ENCODE measurements around the gene AGPAT1. TPM values are rescaled to one million over a fixed set of nuclear protein-coding genes. Genes with fewer than 3 reads are reported as not detected.

The AGPAT1 gene
- total RNA-seq, 2 experiments from 2014 or later = 13.2 to 13.3 TPM

GRCh38 chr6:32168807-32169591 is 6.9 kb downstream of the AGPAT1 start:
- Mint-ChIP-seq H3K27me3 (no peaks in the 10 kb centered on the region), H3K36me3 (ENCODE audit: low read depth) (peaks cover 54% of the 10 kb centered on the region), H3K4me1 (ENCODE audit: low read depth) (peaks cover 32% of the 10 kb centered on the region), H3K4me3 (no peak overlapping the region), H3K27ac (no peak overlapping the region), H3K9me3 (no peaks in the 10 kb centered on the region)
- TF ChIP-seq CTCF (IDR thresholded peaks at IDR 0.05) = no peak
- POLR2A ChIA-PET = interaction anchor here (1.0 kb wide), 1 partner anchor 8 kb away, joined by 3 read pairs; no protein-coding TSS in a partner anchor
- Histone ChIP-seq H3K27me3 (ENCODE audit: control insufficient read depth in 1 of 2, insufficient read depth in 2 of 2, low read length in 2 of 2) (no peaks in the 10 kb centered on the region), H3K36me3 (ENCODE audit: insufficient read depth, low read length) (peaks cover 45% of the 10 kb centered on the region), H3K9me3 (ENCODE audit: control insufficient read depth in 1 of 2, insufficient read depth in 1 of 2, low read length in 2 of 2) (no peaks in the 10 kb centered on the region), H3K4me3 (ENCODE audit: low read length) (no peak overlapping the region), H3K4me1 (ENCODE audit: insufficient read depth, low read length) (peaks cover 13% of the 10 kb centered on the region), H3K27ac (ENCODE audit: low read depth in 1 of 2, low read length in 2 of 2) (no peak overlapping the region)
- no peak for ATAC-seq (ENCODE audit: poor library complexity)
- DNase-seq = no peak
- intact Hi-C loops (cut with DNase I, micrococcal nuclease) = no loop called here
- CTCF ChIA-PET = no interaction called here

- H3K4me3 ChIP-seq (ENCODE audit: low read length) = no peak overlapping the region
- H3K9me3 ChIP-seq (ENCODE audit: control insufficient read depth in 1 of 2, insufficient read depth in 1 of 2, low read length in 2 of 2) = no peaks in the 10 kb centered on the region
- H3K4me1 ChIP-seq (ENCODE audit: insufficient read depth, low read length) = peaks cover 6% of the 10 kb centered on the region
- H3K9me3 Mint-ChIP-seq = no peaks in the 10 kb centered on the region
- H3K36me3 Mint-ChIP-seq (ENCODE audit: low read depth) = peaks cover 54% of the 10 kb centered on the region
- intact Hi-C loops (cut with DNase I, micrococcal nuclease) = no loop called here
- no peak for ATAC-seq (ENCODE audit: poor library complexity)
- peaks cover 25% of the 10 kb centered on the region for H3K4me1 Mint-ChIP-seq (ENCODE audit: low read depth)
- no peak overlapping the region for H3K4me3 Mint-ChIP-seq
- DNase-seq = no peak
- no peaks in the 10 kb centered on the region for H3K27me3 Mint-ChIP-seq
- no peaks in the 10 kb centered on the region for H3K27me3 ChIP-seq (ENCODE audit: control insufficient read depth in 1 of 2, insufficient read depth in 2 of 2, low read length in 2 of 2)
- ChIA-PET POLR2A (no interaction called here), CTCF (no interaction called here)
- H3K27ac Mint-ChIP-seq = no peak overlapping the region
- no peak overlapping the region for H3K27ac ChIP-seq (ENCODE audit: low read depth in 1 of 2, low read length in 2 of 2)
- H3K36me3 ChIP-seq (ENCODE audit: insufficient read depth, low read length) = peaks cover 47% of the 10 kb centered on the region
- no peak for TF ChIP-seq CTCF (IDR thresholded peaks at IDR 0.05)
Observed at GRCh38 chr6:32168350-32168749, 7.5 kb downstream of the AGPAT1 start.

- H3K9me3 ChIP-seq (ENCODE audit: control insufficient read depth in 1 of 2, insufficient read depth in 1 of 2, low read length in 2 of 2) = no peaks in the 10 kb centered on the region
- ATAC-seq (ENCODE audit: poor library complexity) (no peak), DNase-seq (no peak)
- peaks cover 54% of the 10 kb centered on the region for H3K36me3 Mint-ChIP-seq (ENCODE audit: low read depth)
- CTCF ChIA-PET = no interaction called here
- no peak overlapping the region for H3K27ac Mint-ChIP-seq
- intact Hi-C loops (cut with DNase I, micrococcal nuclease) = no loop called here
- POLR2A ChIA-PET = no interaction called here
- H3K27me3 Mint-ChIP-seq = no peaks in the 10 kb centered on the region
- no peak for TF ChIP-seq CTCF (IDR thresholded peaks at IDR 0.05)
- H3K36me3 ChIP-seq (ENCODE audit: insufficient read depth, low read length) = peaks cover 47% of the 10 kb centered on the region
- H3K4me1 Mint-ChIP-seq (ENCODE audit: low read depth) = peaks cover 20% of the 10 kb centered on the region
- no peak overlapping the region for H3K27ac ChIP-seq (ENCODE audit: low read depth in 1 of 2, low read length in 2 of 2)
- no peaks in the 10 kb centered on the region for H3K9me3 Mint-ChIP-seq
- H3K4me1 ChIP-seq (ENCODE audit: insufficient read depth, low read length) = peaks cover under 1% of the 10 kb centered on the region
- no peaks in the 10 kb centered on the region for H3K27me3 ChIP-seq (ENCODE audit: control insufficient read depth in 1 of 2, insufficient read depth in 2 of 2, low read length in 2 of 2)
- H3K4me3 Mint-ChIP-seq = no peak overlapping the region
- no peak overlapping the region for H3K4me3 ChIP-seq (ENCODE audit: low read length)
Observed at GRCh38 chr6:32167761-32168262, 8.1 kb downstream of the AGPAT1 start.

All from CD4-positive, alpha-beta T cell (primary cell).